IMR-90 (cell line): ENCODE results near the gene KRT8. TPM values are rescaled to one million over a fixed set of nuclear protein-coding genes. Genes with fewer than 3 reads are reported as not detected.

Source experiments
- ATAC-seq: fragments of 200-7000 bp; cut with Tn5 transposase; 2 replicates; pipeline ENCODE4 v1.9.1; 2020; ENCODE audit warnings: low read depth, mild to moderate bottlenecking, moderate library complexity
- BruUV-seq: library from RNA; stranded (reverse); fragments of 400-500 nt; replicated peaks from 2 replicates; lab custom pipeline; 2021; lab: Mats Ljungman, UMichigan
- CTCF ChIA-PET: fragments of 300-600 bp; formaldehyde crosslinking; extraction: SDS; loops from one replicate; lab custom pipeline; 2021; ENCODE audit warnings: antibody characterized with exemption; lab: Yijun Ruan, JAX
- POLR2A ChIA-PET: fragments of 300-600 bp; sonication (Branson Sonifier 250); formaldehyde crosslinking; loops from one replicate; lab custom pipeline; 2022; ENCODE audit warnings: antibody characterized with exemption; ENCODE audit not compliant: unreplicated experiment; lab: Charles Lee
- DNase-seq: peaks from one replicate; pipeline ENCODE4 v3.0.0; 2013
- H2AFZ ChIP-seq: replicated peaks from 2 replicates; pipeline ENCODE3; 2013; ENCODE audit warnings: low read length, mild to moderate bottlenecking; ENCODE audit not compliant: poor library complexity
- H2AK5ac ChIP-seq: 2 replicates; pipeline ENCODE4 v1.6.1; 2013; ENCODE audit warnings: low read depth, low read length, inconsistent platforms
- H2AK9ac ChIP-seq: replicated peaks from 2 replicates; pipeline ENCODE3; 2013; ENCODE audit warnings: mild to moderate bottlenecking, low read depth, low read length, moderate library complexity; ENCODE audit not compliant: poor library complexity
- H2BK120ac ChIP-seq: 2 replicates; pipeline ENCODE4 v1.6.1; 2013; ENCODE audit warnings: low read depth, low read length, inconsistent platforms
- H2BK15ac ChIP-seq: 3 replicates; pipeline ENCODE4 v1.6.1; 2013; ENCODE audit warnings: low read depth, low read length, inconsistent platforms
- H2BK20ac ChIP-seq: 2 replicates; pipeline ENCODE4 v1.6.1; 2013; ENCODE audit warnings: low read depth, mild to moderate bottlenecking, inconsistent platforms, low read length, moderate library complexity
- H2BK5ac ChIP-seq: 2 replicates; pipeline ENCODE4 v1.6.1; 2013; ENCODE audit warnings: mild to moderate bottlenecking, low read depth, low read length, inconsistent platforms; ENCODE audit not compliant: poor library complexity, severe bottlenecking
- H3K14ac ChIP-seq: replicated peaks from 2 replicates; pipeline ENCODE4 v1.6.1; 2013; ENCODE audit warnings: low read depth, low read length, inconsistent platforms
- H3K18ac ChIP-seq: 2 replicates; pipeline ENCODE4 v1.6.1; 2013; ENCODE audit warnings: low read depth, low read length, control low read depth
- H3K23ac ChIP-seq: 2 replicates; pipeline ENCODE4 v1.6.1; 2013; ENCODE audit warnings: low read depth, low read length, inconsistent platforms
- H3K27ac ChIP-seq: 2 replicates; pipeline ENCODE4 v1.5.1; 2013; ENCODE audit warnings: mild to moderate bottlenecking, control low read depth, low read length; ENCODE audit not compliant: insufficient read depth
- H3K27me3 ChIP-seq: 2 replicates; pipeline ENCODE4 v1.6.1; 2013; ENCODE audit warnings: low read length; ENCODE audit not compliant: control insufficient read depth, insufficient read depth
- H3K36me3 ChIP-seq: 2 replicates; pipeline ENCODE4 v1.6.1; 2013; ENCODE audit warnings: low read length, mixed read lengths; ENCODE audit not compliant: control insufficient read depth, insufficient read depth
- H3K4ac ChIP-seq: 2 replicates; pipeline ENCODE4 v1.6.1; 2013; ENCODE audit warnings: low read depth, low read length, inconsistent platforms
- H3K4me1 ChIP-seq: 2 replicates; pipeline ENCODE4 v1.6.1; 2013; ENCODE audit warnings: low read length, mixed read lengths; ENCODE audit not compliant: control insufficient read depth, insufficient read depth
- H3K4me2 ChIP-seq: 2 replicates; pipeline ENCODE4 v1.6.1; 2013; ENCODE audit warnings: low read depth, mild to moderate bottlenecking, control low read depth, low read length, moderate library complexity
- H3K4me3 ChIP-seq: 2 replicates; pipeline ENCODE4 v1.5.1; 2013; ENCODE audit warnings: low read depth, mild to moderate bottlenecking, control low read depth, low read length, moderate library complexity; ENCODE audit not compliant: insufficient read depth
- H3K56ac ChIP-seq: 2 replicates; pipeline ENCODE4 v1.6.1; 2013; ENCODE audit warnings: low read length, inconsistent platforms; ENCODE audit not compliant: insufficient read depth; ENCODE audit errors: extremely low read depth
- H3K79me1 ChIP-seq, 2 experiments: 2 replicates each; pipeline ENCODE4 v1.6.1; 2013; ENCODE audit warnings: low read length in 2 of 2, inconsistent platforms in 1 of 2, low read depth in 1 of 2
- H3K9ac ChIP-seq: 2 replicates; pipeline ENCODE4 v1.6.1; 2013; ENCODE audit warnings: low read depth, low read length, control low read depth
- H3K9me1 ChIP-seq: 2 replicates; pipeline ENCODE4 v1.6.1; 2013; ENCODE audit warnings: low read length, inconsistent platforms; ENCODE audit not compliant: insufficient read depth
- H3K9me3 ChIP-seq: 2 replicates; pipeline ENCODE4 v1.6.1; 2013; ENCODE audit warnings: low read length; ENCODE audit not compliant: control insufficient read depth, insufficient read depth
- H4K20me1 ChIP-seq: 2 replicates; pipeline ENCODE4 v1.6.1; 2013; ENCODE audit warnings: low read length, inconsistent platforms; ENCODE audit not compliant: insufficient read depth
- H4K5ac ChIP-seq: 2 replicates; pipeline ENCODE4 v1.6.1; 2013; ENCODE audit warnings: mild to moderate bottlenecking, low read depth, low read length, control low read depth
- H4K8ac ChIP-seq, 2 experiments: 2 replicates each; pipeline ENCODE4 v1.6.1; 2013; ENCODE audit warnings: low read depth in 2 of 2, low read length in 2 of 2, control low read depth in 1 of 2, inconsistent platforms in 1 of 2
- H4K91ac ChIP-seq: 2 replicates; pipeline ENCODE4 v1.6.1; 2013; ENCODE audit warnings: low read depth, low read length, inconsistent platforms; ENCODE audit not compliant: insufficient read depth
- FOS ChIP-seq: fragments of 150-350 bp; IDR thresholded peaks from 2 replicates; pipeline ENCODE4 v1.6.1; 2016; ENCODE audit warnings: low read depth, low read length
- POLR2A ChIP-seq: IDR thresholded peaks from 2 replicates; pipeline ENCODE4 v1.6.1; 2012; ENCODE audit warnings: mild to moderate bottlenecking, low read depth, low read length
- RCOR1 ChIP-seq: IDR thresholded peaks from 2 replicates; pipeline ENCODE4 v1.6.1; 2012; ENCODE audit warnings: mild to moderate bottlenecking, low read length, improper control_type of control experiment; ENCODE audit not compliant: insufficient replicate concordance
- WGBS, 2 experiments: methylation state at CpG; one replicate each; pipeline versions ENCODE4 v1.1.5 to v1.1.7; 2013; ENCODE audit warnings: missing lambda C conversion rate in 2 of 2; ENCODE audit not compliant: insufficient read length in 1 of 2; ENCODE audit errors: extremely low coverage in 2 of 2; 5-methylcytosine and 5-hydroxymethylcytosine counted together
- dilution Hi-C: fragments of 300-500 bp; cut with HindIII; formaldehyde crosslinking; loops from one replicate; pipeline ENCODE4 v1.14.3; 2018; ENCODE audit warnings: low sequenced_read_pairs; ENCODE audit not compliant: unreplicated experiment
- in situ Hi-C: fragments of 300-500 bp; cut with MboI; formaldehyde crosslinking; loops from 3 replicates; pipeline ENCODE4 v1.14.3; 2019; ENCODE audit warnings: low sequenced_read_pairs, inconsistent platforms, mixed read lengths
- intact Hi-C: fragments of 100-400 bp; cut with micrococcal nuclease; formaldehyde crosslinking; loops from 2 replicates; pipeline ENCODE4 v1.10.0; 2022
- polyA plus RNA-seq, 3 experiments: library from polyadenylated mRNA; depleted of rRNA; stranded (reverse); fragments of >200 nt; gene quantifications; 2 replicates each; pipeline ENCODE4 v1.2.3, GENCODE V29; 2012; ENCODE audit warnings: low replicate concordance in 1 of 3
- total RNA-seq: library from RNA; depleted of rRNA; stranded (reverse); fragments of >200 nt; gene quantifications from 2 replicates; pipeline ENCODE4 v1.2.3, GENCODE V29; 2012
- TF ChIP-seq, protein P1 (sequence below): fragments of 150-350 bp; IDR thresholded peaks from 2 replicates; pipeline ENCODE4 v1.6.1; 2016; ENCODE audit warnings: low read depth, mild to moderate bottlenecking, low read length, moderate library complexity, borderline replicate concordance

The KRT8 gene
- total and polyA plus RNA-seq, 2 of the 4 experiments (the other 2 are of a cell fraction), result 10.9 to 39.3 TPM

- no peak overlapping the region for H3K4me2 ChIP-seq
- H2AK9ac ChIP-seq, result no peak overlapping the region
- H3K27ac ChIP-seq, result no peak overlapping the region
- no peaks in the 10 kb centered on the region; the same call in 1 of the 2 replicates for H3K27me3 ChIP-seq
- H3K4ac ChIP-seq, result no peak overlapping the region
- H3K9me1 ChIP-seq, result peaks cover 3% of the 10 kb centered on the region; the same call in 1 of the 2 replicates
- H2BK20ac ChIP-seq, result no peak overlapping the region
- CTCF ChIA-PET, result no interaction called here
- DNase-seq, result no peak
- H4K20me1 ChIP-seq, result no peaks in the 10 kb centered on the region
- no peaks in the 10 kb centered on the region; a peak in 1 of 4 replicates for H3K79me1 ChIP-seq
- no peak overlapping the region for H2BK120ac ChIP-seq
- no TSS peak for BruUV-seq
- H2AK5ac ChIP-seq, result no peak overlapping the region
- H3K9me3 ChIP-seq, result no peaks in the 10 kb centered on the region
- no peaks in the 10 kb centered on the region for H3K36me3 ChIP-seq
- dilution Hi-C loops, result no loop called here
- intact Hi-C loops, result no loop called here
- ATAC-seq, result no peak
- no peak overlapping the region for H3K4me3 ChIP-seq
- H2BK5ac ChIP-seq, result no peak overlapping the region
- no peak overlapping the region for H3K23ac ChIP-seq
- H3K4me1 ChIP-seq, result peaks cover 7% of the 10 kb centered on the region
- H4K5ac ChIP-seq, result no peak overlapping the region
- POLR2A ChIA-PET, result no interaction called here
- H3K9ac ChIP-seq, result no peak overlapping the region
- in situ Hi-C loops, result no loop called here
- TF ChIP-seq FOS, result no peak
- no peak for TF ChIP-seq POLR2A
- TF ChIP-seq, protein P1, sequence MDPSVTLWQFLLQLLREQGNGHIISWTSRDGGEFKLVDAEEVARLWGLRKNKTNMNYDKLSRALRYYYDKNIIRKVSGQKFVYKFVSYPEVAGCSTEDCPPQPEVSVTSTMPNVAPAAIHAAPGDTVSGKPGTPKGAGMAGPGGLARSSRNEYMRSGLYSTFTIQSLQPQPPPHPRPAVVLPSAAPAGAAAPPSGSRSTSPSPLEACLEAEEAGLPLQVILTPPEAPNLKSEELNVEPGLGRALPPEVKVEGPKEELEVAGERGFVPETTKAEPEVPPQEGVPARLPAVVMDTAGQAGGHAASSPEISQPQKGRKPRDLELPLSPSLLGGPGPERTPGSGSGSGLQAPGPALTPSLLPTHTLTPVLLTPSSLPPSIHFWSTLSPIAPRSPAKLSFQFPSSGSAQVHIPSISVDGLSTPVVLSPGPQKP, result no peak
- TF ChIP-seq RCOR1, result no peak
- H3K18ac ChIP-seq, result no peak overlapping the region
- no peak overlapping the region for H3K56ac ChIP-seq
- no peak overlapping the region for H4K91ac ChIP-seq
- H3K14ac ChIP-seq, result no peak overlapping the region
- whole genome bisulfite sequencing, 2 experiments, result no CpG with 5 or more reads among the region's 2 CpGs
- no peak overlapping the region for H4K8ac ChIP-seq
- no peak overlapping the region for H2BK15ac ChIP-seq
- H2AFZ ChIP-seq, result no peak overlapping the region
Measured at GRCh38 chr12:52918784-52919183, 13.9 kb upstream of the KRT8 start.
